Femur (tissue), 1 donor: ENCODE measurements around the gene KIAA1671.

Experiments used
- DNase-seq: peaks from one replicate; pipeline ENCODE4 v3.0.0-alpha.2; 2017

Gene KIAA1671

GRCh38 chr22:25048659-25049647 lies 96.4 kb downstream of the KIAA1671 start:
- DNase-seq: peak; percentile 71

- no peak for DNase-seq
These were observed 97.3 kb downstream of the KIAA1671 start for GRCh38 chr22:25049770-25050169.

GRCh38 chr22:25050566-25050965 lies 98.0 kb downstream of the KIAA1671 start:
- no peak for DNase-seq

GRCh38 chr22:25051073-25051472 lies 98.6 kb downstream of the KIAA1671 start:
- DNase-seq: no peak

- DNase-seq: peak; percentile 72
These were observed 99.6 kb downstream of the KIAA1671 start for GRCh38 chr22:25051983-25052710.

GRCh38 chr22:25053153-25053805 lies 100.8 kb downstream of the KIAA1671 start:
- DNase-seq: no peak

GRCh38 chr22:25054943-25055511 lies 102.5 kb downstream of the KIAA1671 start:
- no peak for DNase-seq

GRCh38 chr22:25057013-25057881 lies 104.7 kb downstream of the KIAA1671 start:
- DNase-seq: peak; percentile 77

- DNase-seq: no peak
These were observed 106.9 kb downstream of the KIAA1671 start for GRCh38 chr22:25059438-25059837.

GRCh38 chr22:25060522-25061071 lies 108.1 kb downstream of the KIAA1671 start:
- no peak for DNase-seq

- no peak for DNase-seq
These were observed 108.6 kb downstream of the KIAA1671 start for GRCh38 chr22:25061134-25061533.

GRCh38 chr22:25061605-25062376 lies 109.3 kb downstream of the KIAA1671 start:
- DNase-seq: no peak

GRCh38 chr22:25062386-25063085 lies 110.0 kb downstream of the KIAA1671 start:
- DNase-seq: no peak

GRCh38 chr22:25064894-25065560 lies 112.5 kb downstream of the KIAA1671 start:
- no peak for DNase-seq

GRCh38 chr22:25066861-25067435 lies 114.4 kb downstream of the KIAA1671 start:
- DNase-seq: no peak

GRCh38 chr22:25067851-25068421 lies 115.4 kb downstream of the KIAA1671 start:
- DNase-seq: peak; percentile 75

- DNase-seq: no peak
These were observed 116.2 kb downstream of the KIAA1671 start for GRCh38 chr22:25068707-25069106.

- DNase-seq: no peak
These were observed 116.9 kb downstream of the KIAA1671 start for GRCh38 chr22:25069426-25069757.
